OCI-LY7 (cell line): ENCODE measurements around the gene PPFIA2. TPM values are rescaled to one million over a fixed set of nuclear protein-coding genes. Genes with fewer than 3 reads are reported as not detected.

Experiments
- BruUV-seq: library from RNA; stranded (reverse); fragments of 400-500 nt; replicated peaks from 2 replicates; lab custom pipeline; 2021; lab: Mats Ljungman, UMichigan
- CTCF ChIA-PET: fragments of 300-600 bp; sonication (Branson Sonifier 250); formaldehyde crosslinking; loops from one replicate; lab custom pipeline; 2022; ENCODE audit warnings: antibody characterized with exemption; ENCODE audit not compliant: unreplicated experiment; lab: Charles Lee
- POLR2A ChIA-PET: fragments of 300-600 bp; sonication (Branson Sonifier 250); formaldehyde crosslinking; loops from one replicate; lab custom pipeline; 2022; ENCODE audit warnings: antibody characterized with exemption; lab: Charles Lee
- DNase-seq: peaks from one replicate; pipeline ENCODE4 v3.0.0-alpha.2; 2015; ENCODE audit warnings: low spot score
- H2AFZ ChIP-seq: fragments of 200-600 bp; sonication (generic), shearing (Covaris generic); 2 replicates; pipeline ENCODE4 v1.6.1; 2014; ENCODE audit warnings: mild to moderate bottlenecking, antibody characterized with exemption, low read length, moderate library complexity
- H3K27ac ChIP-seq: fragments of 200-600 bp; sonication (generic); 2 replicates; pipeline ENCODE4 v1.5.1; 2014; ENCODE audit warnings: mixed run types, low read depth, mild to moderate bottlenecking, moderate library complexity, low read length, inconsistent platforms; ENCODE audit not compliant: poor library complexity, severe bottlenecking
- H3K36me3 ChIP-seq: fragments of 200-600 bp; sonication (generic); 2 replicates; pipeline ENCODE4 v1.6.1; 2014; ENCODE audit warnings: mild to moderate bottlenecking, antibody characterized with exemption, low read length, moderate library complexity, mixed read lengths; ENCODE audit not compliant: insufficient read depth
- H3K4me1 ChIP-seq: fragments of 200-600 bp; sonication (generic); 2 replicates; pipeline ENCODE4 v1.5.1; 2014; ENCODE audit warnings: mild to moderate bottlenecking, low read length; ENCODE audit not compliant: insufficient read depth, poor library complexity, severe bottlenecking
- H3K4me2 ChIP-seq: fragments of 200-600 bp; sonication (generic); 2 replicates; pipeline ENCODE4 v1.6.1; 2014; ENCODE audit warnings: mild to moderate bottlenecking, low read length
- H3K4me3 ChIP-seq: fragments of 200-600 bp; sonication (generic); 2 replicates; pipeline ENCODE4 v1.5.1; 2014; ENCODE audit warnings: mild to moderate bottlenecking, low read depth, low read length; ENCODE audit not compliant: poor library complexity, severe bottlenecking
- H3K79me2 ChIP-seq: fragments of 200-600 bp; sonication (generic); 2 replicates; pipeline ENCODE4 v1.6.1; 2016; ENCODE audit warnings: low read depth, mild to moderate bottlenecking, low read length, moderate library complexity, mixed read lengths; ENCODE audit not compliant: insufficient read depth
- H3K9me2 ChIP-seq: fragments of 200-600 bp; sonication (generic); 2 replicates; pipeline ENCODE4 v1.6.1; 2016; ENCODE audit warnings: mild to moderate bottlenecking, low read length, mixed read lengths; ENCODE audit not compliant: insufficient read depth
- H3K9me3 ChIP-seq: fragments of 200-600 bp; sonication (generic); 2 replicates; pipeline ENCODE4 v1.6.1; 2014; ENCODE audit warnings: mild to moderate bottlenecking, mixed run types, low read length, mixed read lengths
- H4K20me1 ChIP-seq: fragments of 200-600 bp; sonication (generic); 2 replicates; pipeline ENCODE4 v1.6.1; 2014; ENCODE audit warnings: mild to moderate bottlenecking, antibody characterized with exemption, low read length, moderate library complexity, mixed read lengths; ENCODE audit not compliant: insufficient read depth
- EZH2phosphoT487 ChIP-seq: fragments of 200-600 bp; sonication (generic); IDR thresholded peaks from 2 replicates; pipeline ENCODE4 v1.6.1; 2018; ENCODE audit warnings: low read depth, borderline replicate concordance, mild to moderate bottlenecking, mixed run types, antibody characterized with exemption, low read length, moderate library complexity, mixed read lengths
- intact Hi-C: fragments of 100-400 bp; cut with micrococcal nuclease; formaldehyde crosslinking; loops from one replicate; pipeline ENCODE4 v1.10.0; 2022; ENCODE audit not compliant: unreplicated experiment
- total RNA-seq, 2 experiments: library from RNA; depleted of rRNA in 1 of 2; stranded (reverse); fragments of >200 nt in 1 of 2; shearing (Covaris generic) in 1 of 2; gene quantifications; 2 replicates each; pipeline ENCODE4 v1.2.3, GENCODE V29; 2014 to 2022
- TF ChIP-seq, protein P1 (sequence below): fragments of 200-600 bp; sonication (generic); conservative IDR thresholded peaks from 2 replicates; pipeline ENCODE4 v1.5.1; 2014; ENCODE audit warnings: mild to moderate bottlenecking, antibody characterized with exemption, low read length, moderate library complexity, mixed read lengths

PPFIA2 gene
- total RNA-seq, 2 experiments from 2014 or later, result not detected

DNA sequence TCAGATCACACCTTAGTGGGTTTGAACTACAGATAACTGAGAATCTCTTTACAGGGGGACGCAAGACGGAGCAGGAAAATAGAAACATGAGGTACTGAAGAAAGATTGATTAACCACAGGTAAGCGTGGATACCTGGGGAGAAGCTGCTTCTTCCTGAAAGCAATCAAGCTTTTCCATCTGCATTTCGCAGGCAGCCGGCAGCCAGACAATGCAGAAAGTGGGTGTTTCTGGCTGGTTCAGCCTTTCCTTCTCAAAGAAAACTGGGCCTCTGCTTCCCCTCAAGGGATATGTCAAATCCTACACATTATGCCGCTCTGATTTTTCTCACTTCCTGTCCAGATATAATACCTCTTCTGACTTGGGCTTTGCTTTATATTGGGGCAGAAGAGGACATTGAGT, 39.1 kb upstream of the PPFIA2 start:
- no peaks in the 10 kb centered on the region for H3K9me3 ChIP-seq
- BruUV-seq, result no TSS peak
- H3K9me2 ChIP-seq, result no peaks in the 10 kb centered on the region
- no peak for DNase-seq
- no peak overlapping the region for H3K4me2 ChIP-seq
- intact Hi-C loops, result loop anchor here (5.0 kb wide), 1 partner anchor 101 kb away; no protein-coding TSS in a partner anchor
- no peaks in the 10 kb centered on the region for H3K4me1 ChIP-seq
- no peak overlapping the region for H3K27ac ChIP-seq
- H4K20me1 ChIP-seq, result no peaks in the 10 kb centered on the region
- H2AFZ ChIP-seq, result no peak overlapping the region
- POLR2A ChIA-PET, result no interaction called here
- H3K79me2 ChIP-seq, result no peaks in the 10 kb centered on the region
- CTCF ChIA-PET, result no interaction called here
- H3K36me3 ChIP-seq, result no peaks in the 10 kb centered on the region
- TF ChIP-seq, protein P1, sequence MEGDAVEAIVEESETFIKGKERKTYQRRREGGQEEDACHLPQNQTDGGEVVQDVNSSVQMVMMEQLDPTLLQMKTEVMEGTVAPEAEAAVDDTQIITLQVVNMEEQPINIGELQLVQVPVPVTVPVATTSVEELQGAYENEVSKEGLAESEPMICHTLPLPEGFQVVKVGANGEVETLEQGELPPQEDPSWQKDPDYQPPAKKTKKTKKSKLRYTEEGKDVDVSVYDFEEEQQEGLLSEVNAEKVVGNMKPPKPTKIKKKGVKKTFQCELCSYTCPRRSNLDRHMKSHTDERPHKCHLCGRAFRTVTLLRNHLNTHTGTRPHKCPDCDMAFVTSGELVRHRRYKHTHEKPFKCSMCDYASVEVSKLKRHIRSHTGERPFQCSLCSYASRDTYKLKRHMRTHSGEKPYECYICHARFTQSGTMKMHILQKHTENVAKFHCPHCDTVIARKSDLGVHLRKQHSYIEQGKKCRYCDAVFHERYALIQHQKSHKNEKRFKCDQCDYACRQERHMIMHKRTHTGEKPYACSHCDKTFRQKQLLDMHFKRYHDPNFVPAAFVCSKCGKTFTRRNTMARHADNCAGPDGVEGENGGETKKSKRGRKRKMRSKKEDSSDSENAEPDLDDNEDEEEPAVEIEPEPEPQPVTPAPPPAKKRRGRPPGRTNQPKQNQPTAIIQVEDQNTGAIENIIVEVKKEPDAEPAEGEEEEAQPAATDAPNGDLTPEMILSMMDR, result no peak
- TF ChIP-seq EZH2phosphoT487, result no peak
- H3K4me3 ChIP-seq, result no peak overlapping the region

DNA sequence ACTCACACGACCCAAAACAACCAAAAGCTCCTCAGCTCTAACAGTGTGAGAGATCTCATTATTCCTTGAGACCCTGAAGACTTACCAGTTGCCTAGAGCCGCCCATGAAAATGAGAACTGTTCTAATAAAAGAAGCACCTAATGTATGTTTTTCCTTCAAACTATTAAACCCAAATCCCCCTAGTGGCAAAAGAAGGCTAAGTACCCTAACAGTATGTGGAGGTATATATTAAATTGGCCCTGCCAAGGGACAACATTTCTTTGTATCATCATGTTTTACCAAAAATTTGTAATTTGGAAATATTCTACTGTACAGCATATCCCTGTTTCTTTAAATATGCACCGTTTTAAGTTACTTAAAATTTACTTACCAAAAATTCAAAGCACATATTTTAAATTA, 38.0 kb upstream of the PPFIA2 start:
- POLR2A ChIA-PET, result interaction anchor here (0.8 kb wide), 1 partner anchor 9 kb away, joined by 3 read pairs; no protein-coding TSS in a partner anchor
- Histone ChIP-seq H3K36me3 (no peaks in the 10 kb centered on the region), H3K9me3 (no peaks in the 10 kb centered on the region), H3K27ac (no peak overlapping the region), H3K9me2 (no peaks in the 10 kb centered on the region), H2AFZ (no peak overlapping the region), H4K20me1 (no peaks in the 10 kb centered on the region), H3K4me2 (no peak overlapping the region), H3K4me3 (no peak overlapping the region), H3K4me1 (no peaks in the 10 kb centered on the region), H3K79me2 (no peaks in the 10 kb centered on the region)
- CTCF ChIA-PET, result no interaction called here
- intact Hi-C loops, result loop anchor here (5.0 kb wide), 1 partner anchor 100 kb away; no protein-coding TSS in a partner anchor
- peak; percentile 29 for DNase-seq
- no TSS peak for BruUV-seq
- no peak for TF ChIP-seq EZH2phosphoT487
- TF ChIP-seq, protein P1, result peak; percentile 74

- TF ChIP-seq EZH2phosphoT487, result no peak
- TF ChIP-seq, protein P1, result no peak
- Histone ChIP-seq H2AFZ (no peak overlapping the region), H4K20me1 (no peaks in the 10 kb centered on the region), H3K36me3 (no peaks in the 10 kb centered on the region), H3K4me1 (no peaks in the 10 kb centered on the region), H3K9me3 (no peaks in the 10 kb centered on the region), H3K27ac (no peak overlapping the region), H3K9me2 (no peaks in the 10 kb centered on the region), H3K4me3 (no peak overlapping the region), H3K79me2 (no peaks in the 10 kb centered on the region), H3K4me2 (no peak overlapping the region)
- no TSS peak for BruUV-seq
- intact Hi-C loops, result no loop called here
- ChIA-PET POLR2A (no interaction called here), CTCF (no interaction called here)
- DNase-seq, result no peak
These were observed 33.5 kb upstream of the PPFIA2 start for GRCh38 chr12:81792666-81793065.
